ENCODE measurements around the gene TNFRSF11A. TPM values are rescaled to one million over a fixed set of nuclear protein-coding genes. Genes with fewer than 3 reads are reported as not detected.

The TNFRSF11A gene
- total RNA-seq, 1 donor from 2014 or later = 0.16 TPM

GRCh38 chr18:62354151-62354550 lies 29.0 kb downstream of the TNFRSF11A start:
- no peak for TF ChIP-seq CTCF (conservative IDR thresholded peaks at IDR 0.05)
- no peak overlapping the region for H3K27ac Mint-ChIP-seq (ENCODE audit: unreplicated experiment)
- no peak overlapping the region for H3K4me3 Mint-ChIP-seq
- H3K27me3 Mint-ChIP-seq (ENCODE audit: low read depth) = no peaks in the 10 kb centered on the region
- H3K9me3 Mint-ChIP-seq = no peaks in the 10 kb centered on the region
- DNase-seq (ENCODE audit: low read depth, low spot score) = no peak
- no peaks in the 10 kb centered on the region for H3K4me1 Mint-ChIP-seq
- no peaks in the 10 kb centered on the region for H3K36me3 Mint-ChIP-seq (ENCODE audit: low read depth)

GRCh38 chr18:62357079-62357719 lies 32.1 kb downstream of the TNFRSF11A start:
- H3K4me1 Mint-ChIP-seq = no peaks in the 10 kb centered on the region
- no peaks in the 10 kb centered on the region for H3K27me3 Mint-ChIP-seq (ENCODE audit: low read depth)
- no peak overlapping the region for H3K4me3 Mint-ChIP-seq
- no peaks in the 10 kb centered on the region for H3K36me3 Mint-ChIP-seq (ENCODE audit: low read depth)
- no peak for TF ChIP-seq CTCF (conservative IDR thresholded peaks at IDR 0.05)
- no peak for DNase-seq (ENCODE audit: low read depth, low spot score)
- H3K27ac Mint-ChIP-seq (ENCODE audit: unreplicated experiment) = no peak overlapping the region
- no peaks in the 10 kb centered on the region for H3K9me3 Mint-ChIP-seq

GRCh38 chr18:62360805-62361204 lies 35.7 kb downstream of the TNFRSF11A start:
- Mint-ChIP-seq H3K27me3 (ENCODE audit: low read depth) (no peaks in the 10 kb centered on the region), H3K4me3 (no peak overlapping the region), H3K36me3 (ENCODE audit: low read depth) (no peaks in the 10 kb centered on the region), H3K9me3 (no peaks in the 10 kb centered on the region), H3K4me1 (no peaks in the 10 kb centered on the region), H3K27ac (ENCODE audit: unreplicated experiment) (no peak overlapping the region)
- no peak for DNase-seq (ENCODE audit: low read depth, low spot score)
- no peak for TF ChIP-seq CTCF (conservative IDR thresholded peaks at IDR 0.05)

GRCh38 chr18:62361288-62361687 lies 36.2 kb downstream of the TNFRSF11A start:
- Mint-ChIP-seq H3K9me3 (no peaks in the 10 kb centered on the region), H3K27me3 (ENCODE audit: low read depth) (no peaks in the 10 kb centered on the region), H3K27ac (ENCODE audit: unreplicated experiment) (no peak overlapping the region), H3K4me3 (no peak overlapping the region), H3K4me1 (no peaks in the 10 kb centered on the region), H3K36me3 (ENCODE audit: low read depth) (no peaks in the 10 kb centered on the region)
- no peak for DNase-seq (ENCODE audit: low read depth, low spot score)
- TF ChIP-seq CTCF (conservative IDR thresholded peaks at IDR 0.05) = no peak

GRCh38 chr18:62364558-62364957 lies 39.4 kb downstream of the TNFRSF11A start:
- no peak overlapping the region for H3K4me3 Mint-ChIP-seq

More at GRCh38 chr18:62364558-62364957, 39.4 kb downstream of the TNFRSF11A start:
- no peaks in the 10 kb centered on the region for H3K36me3 Mint-ChIP-seq (ENCODE audit: low read depth)
- H3K4me1 Mint-ChIP-seq = no peaks in the 10 kb centered on the region
- H3K9me3 Mint-ChIP-seq = no peaks in the 10 kb centered on the region
- TF ChIP-seq CTCF (conservative IDR thresholded peaks at IDR 0.05) = no peak
- no peaks in the 10 kb centered on the region for H3K27me3 Mint-ChIP-seq (ENCODE audit: low read depth)
- no peak overlapping the region for H3K27ac Mint-ChIP-seq (ENCODE audit: unreplicated experiment)
- DNase-seq (ENCODE audit: low read depth, low spot score) = no peak

Data from neural crest cell (in vitro differentiated cells).